ENCODE results near the gene IL1R2.

- TF ChIP-seq, protein P1, sequence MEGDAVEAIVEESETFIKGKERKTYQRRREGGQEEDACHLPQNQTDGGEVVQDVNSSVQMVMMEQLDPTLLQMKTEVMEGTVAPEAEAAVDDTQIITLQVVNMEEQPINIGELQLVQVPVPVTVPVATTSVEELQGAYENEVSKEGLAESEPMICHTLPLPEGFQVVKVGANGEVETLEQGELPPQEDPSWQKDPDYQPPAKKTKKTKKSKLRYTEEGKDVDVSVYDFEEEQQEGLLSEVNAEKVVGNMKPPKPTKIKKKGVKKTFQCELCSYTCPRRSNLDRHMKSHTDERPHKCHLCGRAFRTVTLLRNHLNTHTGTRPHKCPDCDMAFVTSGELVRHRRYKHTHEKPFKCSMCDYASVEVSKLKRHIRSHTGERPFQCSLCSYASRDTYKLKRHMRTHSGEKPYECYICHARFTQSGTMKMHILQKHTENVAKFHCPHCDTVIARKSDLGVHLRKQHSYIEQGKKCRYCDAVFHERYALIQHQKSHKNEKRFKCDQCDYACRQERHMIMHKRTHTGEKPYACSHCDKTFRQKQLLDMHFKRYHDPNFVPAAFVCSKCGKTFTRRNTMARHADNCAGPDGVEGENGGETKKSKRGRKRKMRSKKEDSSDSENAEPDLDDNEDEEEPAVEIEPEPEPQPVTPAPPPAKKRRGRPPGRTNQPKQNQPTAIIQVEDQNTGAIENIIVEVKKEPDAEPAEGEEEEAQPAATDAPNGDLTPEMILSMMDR (conservative IDR thresholded peaks at IDR 0.05; ENCODE audit: low read depth in 2 of 2), result no peak
- no peak for TF ChIP-seq REST (IDR thresholded peaks at IDR 0.05; ENCODE audit: unreplicated experiment)
- TF ChIP-seq, protein P2, sequence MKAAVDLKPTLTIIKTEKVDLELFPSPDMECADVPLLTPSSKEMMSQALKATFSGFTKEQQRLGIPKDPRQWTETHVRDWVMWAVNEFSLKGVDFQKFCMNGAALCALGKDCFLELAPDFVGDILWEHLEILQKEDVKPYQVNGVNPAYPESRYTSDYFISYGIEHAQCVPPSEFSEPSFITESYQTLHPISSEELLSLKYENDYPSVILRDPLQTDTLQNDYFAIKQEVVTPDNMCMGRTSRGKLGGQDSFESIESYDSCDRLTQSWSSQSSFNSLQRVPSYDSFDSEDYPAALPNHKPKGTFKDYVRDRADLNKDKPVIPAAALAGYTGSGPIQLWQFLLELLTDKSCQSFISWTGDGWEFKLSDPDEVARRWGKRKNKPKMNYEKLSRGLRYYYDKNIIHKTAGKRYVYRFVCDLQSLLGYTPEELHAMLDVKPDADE (IDR thresholded peaks at IDR 0.05), result no peak
- no peak for TF ChIP-seq POLR2AphosphoS5 (IDR thresholded peaks at IDR 0.05; ENCODE audit: low read depth)
- TF ChIP-seq CREB1 (CRISPR knock-in tag; IDR thresholded peaks at IDR 0.05; ENCODE audit: low read depth), result no peak
- no peak for TF ChIP-seq EZH2 (IDR thresholded peaks at IDR 0.05; ENCODE audit: low read depth, unreplicated experiment)
- no peak for TF ChIP-seq EZH2phosphoT487 (IDR thresholded peaks at IDR 0.05; ENCODE audit: unreplicated experiment)
- no peak for TF ChIP-seq STAT1 (IDR thresholded peaks at IDR 0.05; ENCODE audit: unreplicated experiment)
- no peak for TF ChIP-seq ZNF114 (CRISPR knock-in tag; IDR thresholded peaks at IDR 0.05)
- no peak for TF ChIP-seq ZNF331 (CRISPR knock-in tag; IDR thresholded peaks at IDR 0.05; ENCODE audit: low read depth)
These were observed 61.3 kb downstream of the IL1R2 start for GRCh38 chr2:102053096-102053495.

Data from GM23338 (cell line).